Measurements from ENCODE around the gene FFAR4. TPM values are rescaled to one million over a fixed set of nuclear protein-coding genes. Genes with fewer than 3 reads are reported as not detected.
A peak's percentile ranks its signal among the peaks of the same experiment; 100 is the strongest.

FFAR4 gene
- polyA plus RNA-seq, 2 of the 4 experiments (the other 2 are of a cell fraction) = 0.15 to 0.17 TPM

- ATAC-seq (peak; percentile 78 to 82), FAIRE-seq (no peak), DNase-seq (ENCODE audit: low read depth in 1 of 2, low spot score in 1 of 2) (peak in 1 of 2 experiments; percentile 43)
- CTCF ChIA-PET = interaction anchor here (0.6 to 1.7 kb wide), 2 partner anchors 46 to 79 kb away, joined by 3 to 6 read pairs; no protein-coding TSS in a partner anchor
- TF ChIP-seq MAX (IDR thresholded peaks at IDR 0.05) = peak; percentile 90
- TF ChIP-seq HES2 (IDR thresholded peaks at IDR 0.05) = no peak
- TF ChIP-seq E2F6 (IDR thresholded peaks at IDR 0.05; ENCODE audit: borderline replicate concordance, low read depth) = peak; percentile 93
- TF ChIP-seq CEBPB (IDR thresholded peaks at IDR 0.05) = peak; percentile 42 to 58; a peak in 2 of 4 replicates
- TF ChIP-seq RAD21 (conservative IDR thresholded peaks at IDR 0.05 in 1 of 2, IDR thresholded peaks at IDR 0.05 in 1 of 2) = no peak
- no peak for TF ChIP-seq JUNB (IDR thresholded peaks at IDR 0.05)
- TF ChIP-seq JUN (IDR thresholded peaks at IDR 0.05) = peak in 1 of 2 experiments; percentile 61; a peak in 2 of 5 replicates
- no peak for TF ChIP-seq FOSL2 (IDR thresholded peaks at IDR 0.05)
- TF ChIP-seq FOSL2 (CRISPR knock-in tag; IDR thresholded peaks at IDR 0.05) = peak; percentile 39; the same call in 1 of the 2 replicates
- no peak for TF ChIP-seq MAZ (IDR thresholded peaks at IDR 0.05; ENCODE audit: borderline replicate concordance, low read depth, low read length)
- TF ChIP-seq BHLHE40 (IDR thresholded peaks at IDR 0.05; ENCODE audit: low read depth, low read length) = no peak; the same call in 1 of the 2 replicates
- 0 out of 3 replicates have a peak, but pooled peaks have one; percentile 30 for TF ChIP-seq BCL3 (IDR thresholded peaks at IDR 0.05)
- H3K4me1 ChIP-seq = peaks cover 33% of the 10 kb centered on the region
- 4% methylated on average over 12 of the region's 63 CpGs for WGBS (ENCODE audit: missing lambda C conversion rate)
- peak within 1 kb of the TSS; percentile 62 for H3K4me3 ChIP-seq
- H3K4me2 ChIP-seq = peak within 1 kb of the TSS; percentile 98
- H3K9me3 ChIP-seq = no peaks in the 10 kb centered on the region
- H3K27ac ChIP-seq = peak within 1 kb of the TSS; percentile 71 to 90
- POLR2A ChIA-PET = no interaction called here
Measured at GRCh38 chr10:93601146-93601773, 34.8 kb downstream of the FFAR4 start, which contains the start of gene RBP4. RBP4 (minus strand) TSS chr10:93601235; CDS start chr10:93601028, 207 bp downstream.

GRCh38 chr10:93601774-93602162 lies 35.3 kb downstream of the FFAR4 start:
- 17% methylated on average over 7 of the region's 7 CpGs for WGBS (ENCODE audit: missing lambda C conversion rate)
- FAIRE-seq (no peak), DNase-seq (ENCODE audit: low read depth in 1 of 2, low spot score in 1 of 2) (no peak), ATAC-seq (peak in 1 of 2 experiments; percentile 15; a peak in 1 of 6 replicates)
- H3K4me2 ChIP-seq = peak overlapping the region; percentile 98
- peaks cover 33% of the 10 kb centered on the region for H3K4me1 ChIP-seq
- TF ChIP-seq POLR2A (IDR thresholded peaks at IDR 0.05; ENCODE audit: low read length) (no peak), FOXS1 (CRISPR knock-in tag; IDR thresholded peaks at IDR 0.05) (no peak), NPAS2 (CRISPR knock-in tag; IDR thresholded peaks at IDR 0.05; ENCODE audit: borderline replicate concordance) (no peak), ATOH8 (CRISPR knock-in tag; IDR thresholded peaks at IDR 0.05; ENCODE audit: low read depth) (no peak), HOXA7 (CRISPR knock-in tag; IDR thresholded peaks at IDR 0.05) (no peak), EHMT2 (IDR thresholded peaks at IDR 0.05; ENCODE audit: low read depth) (no peak), ELK1 (IDR thresholded peaks at IDR 0.05; ENCODE audit: low read depth, low read length) (no peak), EHF (CRISPR knock-in tag; IDR thresholded peaks at IDR 0.05) (no peak), ZSCAN20 (CRISPR knock-in tag; IDR thresholded peaks at IDR 0.05) (no peak), CHD2 (IDR thresholded peaks at IDR 0.05; ENCODE audit: low read length, partially characterized antibody) (no peak), HEYL (CRISPR knock-in tag; IDR thresholded peaks at IDR 0.05) (no peak)
- ChIA-PET POLR2A (no interaction called here), CTCF (interaction anchor here (1.7 kb wide), 1 partner anchor 79 kb away, joined by 6 read pairs; no protein-coding TSS in a partner anchor)
- no peaks in the 10 kb centered on the region for H3K9me3 ChIP-seq
- H3K4me3 ChIP-seq = peak overlapping the region; percentile 62
- peak overlapping the region; percentile 71 to 90 for H3K27ac ChIP-seq
